H1 (cell line): ENCODE measurements around the gene ALPG. TPM values are rescaled to one million over a fixed set of nuclear protein-coding genes. Genes with fewer than 3 reads are reported as not detected.
A peak's percentile ranks its signal among the peaks of the same experiment; 100 is the strongest.
"Not testable (repeated sequence)": the region's sequence is repeated elsewhere in the genome, so short reads cannot be mapped to it uniquely, and the experiment has no call there.

Experiments
- CTCF ChIA-PET: fragments of 300-600 bp; sonication (Branson Sonifier 250); formaldehyde crosslinking; loops from one replicate; lab custom pipeline; 2021; ENCODE audit not compliant: partially characterized antibody; lab: Charles Lee
- POLR2A ChIA-PET: fragments of 300-600 bp; sonication (Branson Sonifier 250); formaldehyde crosslinking; loops from one replicate; lab custom pipeline; 2021; ENCODE audit warnings: inconsistent platforms; ENCODE audit not compliant: partially characterized antibody; lab: Charles Lee
- DNase-seq, 2 experiments: peaks; one replicate each; pipeline versions ENCODE4 v3.0.0 to v3.0.0-alpha.2; 2010 to 2022; ENCODE audit warnings: low spot score in 2 of 2, low read depth in 1 of 2, mixed read lengths in 1 of 2
- FAIRE-seq: peaks from 2 replicates; lab custom pipeline; 2011; peaks lifted over from hg19 to GRCh38; lab: Jason Lieb, UNC
- H2AFZ ChIP-seq: 2 replicates; pipeline ENCODE4 v1.8.1; 2012; ENCODE audit warnings: low read length, inconsistent platforms
- H2AK5ac ChIP-seq: 2 replicates; pipeline ENCODE4 v1.6.1; 2013; ENCODE audit warnings: low read depth, low read length
- H2BK120ac ChIP-seq: replicated peaks from 2 replicates; pipeline ENCODE3; 2013; ENCODE audit warnings: low read depth, low read length, inconsistent platforms
- H2BK12ac ChIP-seq: 2 replicates; pipeline ENCODE4 v1.6.1; 2013; ENCODE audit warnings: low read depth, low read length
- H2BK15ac ChIP-seq: 2 replicates; pipeline ENCODE4 v1.6.1; 2013; ENCODE audit warnings: low read length
- H2BK20ac ChIP-seq: 2 replicates; pipeline ENCODE4 v1.6.1; 2013; ENCODE audit warnings: low read length
- H2BK5ac ChIP-seq: 2 replicates; pipeline ENCODE4 v1.6.1; 2013; ENCODE audit warnings: low read depth, low read length
- H3K14ac ChIP-seq: 2 replicates; pipeline ENCODE4 v1.6.1; 2013; ENCODE audit warnings: inconsistent platforms; ENCODE audit not compliant: insufficient read length
- H3K18ac ChIP-seq: 2 replicates; pipeline ENCODE4 v1.6.1; 2013; ENCODE audit warnings: low read length; ENCODE audit errors: extremely low read depth
- H3K23ac ChIP-seq: 2 replicates; pipeline ENCODE4 v1.6.1; 2013; ENCODE audit warnings: inconsistent platforms; ENCODE audit not compliant: insufficient read length
- H3K23me2 ChIP-seq: 2 replicates; pipeline ENCODE4 v1.6.1; 2013; ENCODE audit warnings: low read depth, low read length
- H3K27ac ChIP-seq: 2 replicates; pipeline ENCODE4 v1.6.1; 2011; ENCODE audit warnings: low read depth, low read length, inconsistent platforms
- H3K27me3 ChIP-seq, 4 experiments: replicated peaks in 1 of 4; 1 replicate in 1 of 4; 2 replicates in 3 of 4; pipeline versions ENCODE4 v1.6.1 to v1.8.1; 2011 to 2013; ENCODE audit warnings: low read length in 3 of 4, mild to moderate bottlenecking in 3 of 4, inconsistent platforms in 2 of 4, mixed read lengths in 2 of 4, moderate library complexity in 1 of 4; ENCODE audit not compliant: control insufficient read depth in 3 of 4, insufficient read depth in 3 of 4; ENCODE audit errors: extremely low read depth in 1 of 4
- H3K36me3 ChIP-seq, 4 experiments: 2 replicates each; pipeline versions ENCODE4 v1.6.1 to v1.8.1; 2011 to 2013; ENCODE audit warnings: mild to moderate bottlenecking in 4 of 4, low read length in 3 of 4, moderate library complexity in 2 of 4, control low read depth in 1 of 4, inconsistent platforms in 1 of 4; ENCODE audit not compliant: insufficient read depth in 4 of 4, control insufficient read depth in 2 of 4
- H3K4ac ChIP-seq: replicated peaks from 2 replicates; pipeline ENCODE3; 2013; ENCODE audit warnings: low read length, low read depth, mixed read lengths, inconsistent platforms; ENCODE audit not compliant: insufficient read length
- H3K4me1 ChIP-seq, 4 experiments: replicated peaks in 1 of 4; 1 replicate in 1 of 4; 2 replicates in 3 of 4; pipeline versions ENCODE4 v1.6.1 to v1.8.1; 2011 to 2013; ENCODE audit warnings: low read length in 3 of 4, inconsistent platforms in 2 of 4, mixed read lengths in 1 of 4; ENCODE audit not compliant: insufficient read depth in 4 of 4, control insufficient read depth in 3 of 4
- H3K4me2 ChIP-seq, 2 experiments: 2 replicates each; pipeline versions ENCODE4 v1.6.1 to v1.8.1; 2011 to 2013; ENCODE audit warnings: low read depth in 2 of 2, low read length in 2 of 2, control low read depth in 1 of 2, inconsistent platforms in 1 of 2, mild to moderate bottlenecking in 1 of 2; ENCODE audit not compliant: insufficient read depth in 1 of 2
- H3K4me3 ChIP-seq, 4 experiments: fragments of 200-600, 300-600 bp in 1 of 4; sonication (generic), shearing (Covaris generic), sonication (Bioruptor Twin) in 1 of 4; 2 replicates each; pipeline versions ENCODE4 v1.5.1 to v1.8.1; 2011 to 2016; ENCODE audit warnings: low read length in 4 of 4, low read depth in 3 of 4, control low read depth in 2 of 4, inconsistent platforms in 2 of 4, mild to moderate bottlenecking in 2 of 4, mixed read lengths in 1 of 4, moderate library complexity in 1 of 4; ENCODE audit not compliant: insufficient read depth in 2 of 4; ENCODE audit errors: extremely low read depth in 1 of 4
- H3K56ac ChIP-seq: replicated peaks from 2 replicates; pipeline ENCODE3; 2013; ENCODE audit warnings: low read depth, mild to moderate bottlenecking, mixed read lengths, low read length, inconsistent platforms; ENCODE audit not compliant: insufficient read length
- H3K79me1 ChIP-seq: 2 replicates; pipeline ENCODE4 v1.6.1; 2013; ENCODE audit warnings: low read depth, low read length, control low read depth
- H3K79me2 ChIP-seq, 2 experiments: 2 replicates each; pipeline versions ENCODE4 v1.6.1 to v1.8.1; 2012 to 2013; ENCODE audit warnings: low read length in 2 of 2, mild to moderate bottlenecking in 2 of 2, inconsistent platforms in 1 of 2; ENCODE audit not compliant: insufficient read depth in 2 of 2, control insufficient read depth in 1 of 2
- H3K9ac ChIP-seq, 4 experiments: replicated peaks in 1 of 4; 1 replicate in 1 of 4; 2 replicates in 3 of 4; pipeline versions ENCODE4 v1.6.1 to v1.8.1; 2011 to 2013; ENCODE audit warnings: low read depth in 3 of 4, low read length in 3 of 4, control low read depth in 2 of 4, mild to moderate bottlenecking in 2 of 4, moderate library complexity in 2 of 4, inconsistent platforms in 1 of 4; ENCODE audit errors: extremely low read depth in 1 of 4
- H3K9me3 ChIP-seq, 2 experiments: 2 replicates each; pipeline versions ENCODE4 v1.6.1 to v1.8.1; 2012 to 2013; ENCODE audit warnings: mild to moderate bottlenecking in 2 of 2, moderate library complexity in 2 of 2, control low read depth in 1 of 2, inconsistent platforms in 1 of 2, low read depth in 1 of 2, low read length in 1 of 2, mixed read lengths in 1 of 2; ENCODE audit not compliant: insufficient read depth in 2 of 2
- H4K20me1 ChIP-seq, 2 experiments: replicated peaks in 1 of 2; 2 replicates each; pipeline versions ENCODE3 to v1.8.1; 2011 to 2013; ENCODE audit warnings: inconsistent platforms in 2 of 2, low read length in 2 of 2, mild to moderate bottlenecking in 1 of 2; ENCODE audit not compliant: insufficient read depth in 2 of 2, control insufficient read depth in 1 of 2
- H4K5ac ChIP-seq: 2 replicates; pipeline ENCODE4 v1.6.1; 2013; ENCODE audit warnings: low read length, low read depth, mixed read lengths, inconsistent platforms; ENCODE audit not compliant: insufficient read length
- H4K8ac ChIP-seq: 2 replicates; pipeline ENCODE4 v1.8.0; 2013; ENCODE audit warnings: mild to moderate bottlenecking, moderate library complexity, low read length, inconsistent platforms; ENCODE audit not compliant: insufficient read depth; ENCODE audit errors: extremely low read depth
- H4K91ac ChIP-seq: replicated peaks from 2 replicates; pipeline ENCODE3; 2013; ENCODE audit warnings: low read length, mixed read lengths, inconsistent platforms; ENCODE audit not compliant: insufficient read length
- GABPA ChIP-seq: IDR thresholded peaks from 2 replicates; pipeline ENCODE4 v1.6.1; 2011; ENCODE audit warnings: mild to moderate bottlenecking, low read length, moderate library complexity, borderline replicate concordance; ENCODE audit not compliant: insufficient read depth
- RAD21 ChIP-seq, 2 experiments: IDR thresholded peaks in 1 of 2; conservative IDR thresholded peaks in 1 of 2; 2 replicates each; pipeline ENCODE4 v1.6.1; 2011; ENCODE audit warnings: low read depth in 2 of 2, low read length in 2 of 2, improper control_type of control experiment in 1 of 2, inconsistent platforms in 1 of 2, mild to moderate bottlenecking in 1 of 2, moderate library complexity in 1 of 2
- TBP ChIP-seq: IDR thresholded peaks from 2 replicates; pipeline ENCODE4 v1.6.1; 2011; ENCODE audit warnings: low read depth, low read length, improper control_type of control experiment
- whole genome bisulfite sequencing, 2 experiments: shearing (Covaris generic) in 1 of 2; methylation state at CpG; one replicate each; pipeline versions ENCODE4 v1.1.6 to v1.1.7; 2013 to 2015; ENCODE audit warnings: low lambda C conversion rate in 2 of 2, mixed read lengths in 2 of 2, inconsistent platforms in 1 of 2, low coverage in 1 of 2, missing lambda C conversion rate in 1 of 2; ENCODE audit not compliant: insufficient replicate concordance in 2 of 2, insufficient coverage in 1 of 2, insufficient read length in 1 of 2; ENCODE audit errors: extremely low coverage in 1 of 2, missing lambda C conversion rate in 1 of 2; 5-methylcytosine and 5-hydroxymethylcytosine counted together
- polyA plus RNA-seq, 7 experiments: library from polyadenylated mRNA; depleted of rRNA in 3 of 7; stranded (reverse) in 5 of 7; unstranded in 2 of 7; fragments of >200 nt in 5 of 7; fragments of 200-250 nt in 2 of 7; gene quantifications; 1 replicate in 5 of 7; 2 replicates in 1 of 7; 4 replicates in 1 of 7; pipeline versions ENCODE4 v1.2.1 to v1.2.3, GENCODE V29; 2011 to 2013; ENCODE audit warnings: missing spikeins in 2 of 7, mixed read lengths in 2 of 7
- total RNA-seq: library from RNA; stranded (reverse); fragmentation: NEBNext Ultra II Directional; extraction: Animal tissue kit (Norgen Biotek cat#: 25700); gene quantifications from 2 replicates; pipeline ENCODE4 v1.2.1, GENCODE V29; 2021
- TF ChIP-seq, protein P1 (sequence below): IDR thresholded peaks from 2 replicates; pipeline ENCODE4 v1.6.1; 2012; ENCODE audit warnings: low read length, inconsistent platforms
- TF ChIP-seq, protein P2 (sequence below), 3 experiments: IDR thresholded peaks; 1 replicate in 2 of 3; 2 replicates in 1 of 3; pipeline versions ENCODE4 v1.5.1 to v1.6.1; 2011; ENCODE audit warnings: low read length in 3 of 3, mild to moderate bottlenecking in 3 of 3, inconsistent platforms in 2 of 3, low read depth in 1 of 3, moderate library complexity in 1 of 3; ENCODE audit not compliant: insufficient read depth in 1 of 3; ENCODE audit errors: control extremely low read depth in 1 of 3

The ALPG gene
- total and polyA plus RNA-seq, 2 of the 8 experiments (the other 6 are each of a cell fraction or from before 2014, with no cell fraction given): 0.56 to 2.1 TPM

DNA sequence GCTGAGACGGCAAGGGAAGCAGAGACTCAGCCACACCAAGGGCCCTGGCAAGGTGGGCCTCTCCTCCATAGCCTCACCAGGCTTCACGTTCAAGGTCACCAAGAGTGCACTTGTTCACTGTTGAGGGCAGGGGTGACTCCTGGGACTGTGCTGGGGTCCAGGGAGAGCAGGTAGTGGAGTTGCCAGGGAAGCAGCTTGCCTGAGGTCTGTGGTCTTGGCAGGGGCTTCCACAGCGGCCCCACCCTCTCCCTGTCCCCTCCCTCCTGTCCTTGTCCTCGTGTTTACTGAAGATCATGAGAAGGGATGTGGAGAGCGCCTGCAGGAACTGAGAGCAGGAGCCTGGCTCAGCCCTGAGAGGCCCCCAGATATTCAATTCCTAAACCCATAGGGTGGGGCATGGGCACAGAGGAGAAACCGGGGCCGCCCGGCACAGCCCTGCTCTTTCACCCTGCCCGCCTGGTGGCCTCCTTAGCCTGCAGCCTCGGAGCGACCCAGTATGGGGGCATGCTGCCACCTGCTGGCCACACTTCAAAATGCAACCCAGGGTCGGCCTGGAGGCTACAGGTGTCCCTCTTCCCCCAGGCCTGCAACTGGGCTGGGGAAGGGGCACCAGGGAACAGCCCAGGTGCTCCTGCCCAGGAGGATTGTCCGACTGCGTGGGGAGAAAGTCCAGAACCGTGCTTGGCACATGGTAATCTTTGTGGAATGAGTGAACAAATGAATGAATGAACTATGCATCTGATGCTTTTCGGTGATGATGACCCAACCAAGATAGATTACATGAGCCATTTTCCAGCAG lies 33.8 kb downstream of the ALPG start:
- not testable (repeated sequence) for H3K23me2 ChIP-seq, H3K27ac ChIP-seq, H3K27me3 ChIP-seq, H4K5ac ChIP-seq, H3K4me3 ChIP-seq, H2AK5ac ChIP-seq, H3K36me3 ChIP-seq, H3K9me3 ChIP-seq, H3K4me1 ChIP-seq, H3K56ac ChIP-seq, H3K14ac ChIP-seq, H3K4ac ChIP-seq, H3K79me2 ChIP-seq, H2AFZ ChIP-seq, H3K79me1 ChIP-seq, H3K4me2 ChIP-seq, H2BK20ac ChIP-seq, H4K20me1 ChIP-seq, H2BK12ac ChIP-seq, H3K9ac ChIP-seq, H4K8ac ChIP-seq, H4K91ac ChIP-seq, H3K18ac ChIP-seq, H2BK5ac ChIP-seq, H2BK120ac ChIP-seq, H2BK15ac ChIP-seq, H3K23ac ChIP-seq
- peak; percentile 62 to 100 for DNase-seq
- TF ChIP-seq, protein P1, sequence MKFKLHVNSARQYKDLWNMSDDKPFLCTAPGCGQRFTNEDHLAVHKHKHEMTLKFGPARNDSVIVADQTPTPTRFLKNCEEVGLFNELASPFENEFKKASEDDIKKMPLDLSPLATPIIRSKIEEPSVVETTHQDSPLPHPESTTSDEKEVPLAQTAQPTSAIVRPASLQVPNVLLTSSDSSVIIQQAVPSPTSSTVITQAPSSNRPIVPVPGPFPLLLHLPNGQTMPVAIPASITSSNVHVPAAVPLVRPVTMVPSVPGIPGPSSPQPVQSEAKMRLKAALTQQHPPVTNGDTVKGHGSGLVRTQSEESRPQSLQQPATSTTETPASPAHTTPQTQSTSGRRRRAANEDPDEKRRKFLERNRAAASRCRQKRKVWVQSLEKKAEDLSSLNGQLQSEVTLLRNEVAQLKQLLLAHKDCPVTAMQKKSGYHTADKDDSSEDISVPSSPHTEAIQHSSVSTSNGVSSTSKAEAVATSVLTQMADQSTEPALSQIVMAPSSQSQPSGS: 0 out of 2 replicates have a peak, but pooled peaks have one; percentile 23
- TF ChIP-seq RAD21 (IDR thresholded peaks at IDR 0.05 in 1 of 2, conservative IDR thresholded peaks at IDR 0.05 in 1 of 2; ENCODE audit: low read depth in 2 of 2, low read length in 2 of 2) (peak; percentile 93 to 94), GABPA (0 out of 2 replicates have a peak, but pooled peaks have one; percentile 46), TBP (peak; percentile 34; the same call in 1 of the 2 replicates)
- TF ChIP-seq, protein P2, sequence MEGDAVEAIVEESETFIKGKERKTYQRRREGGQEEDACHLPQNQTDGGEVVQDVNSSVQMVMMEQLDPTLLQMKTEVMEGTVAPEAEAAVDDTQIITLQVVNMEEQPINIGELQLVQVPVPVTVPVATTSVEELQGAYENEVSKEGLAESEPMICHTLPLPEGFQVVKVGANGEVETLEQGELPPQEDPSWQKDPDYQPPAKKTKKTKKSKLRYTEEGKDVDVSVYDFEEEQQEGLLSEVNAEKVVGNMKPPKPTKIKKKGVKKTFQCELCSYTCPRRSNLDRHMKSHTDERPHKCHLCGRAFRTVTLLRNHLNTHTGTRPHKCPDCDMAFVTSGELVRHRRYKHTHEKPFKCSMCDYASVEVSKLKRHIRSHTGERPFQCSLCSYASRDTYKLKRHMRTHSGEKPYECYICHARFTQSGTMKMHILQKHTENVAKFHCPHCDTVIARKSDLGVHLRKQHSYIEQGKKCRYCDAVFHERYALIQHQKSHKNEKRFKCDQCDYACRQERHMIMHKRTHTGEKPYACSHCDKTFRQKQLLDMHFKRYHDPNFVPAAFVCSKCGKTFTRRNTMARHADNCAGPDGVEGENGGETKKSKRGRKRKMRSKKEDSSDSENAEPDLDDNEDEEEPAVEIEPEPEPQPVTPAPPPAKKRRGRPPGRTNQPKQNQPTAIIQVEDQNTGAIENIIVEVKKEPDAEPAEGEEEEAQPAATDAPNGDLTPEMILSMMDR (IDR thresholded peaks at IDR 0.05; ENCODE audit: control extremely low read depth in 1 of 3, insufficient read depth in 1 of 3, low read depth in 1 of 3, low read length in 3 of 3): peak in 2 of 3 experiments; percentile 88 to 95; a peak in 3 of 4 replicates
- ChIA-PET CTCF (interaction anchor here (0.6 to 4.9 kb wide), 38 partner anchors 10 to 658 kb away, joined by 3 to 68 read pairs (median 6); partner anchors contain the start of genes ALPP and CHRND), POLR2A (interaction anchor here (1.2 to 1.7 kb wide), 4 partner anchors 23 to 72 kb away, joined by 3 to 6 read pairs (median 4); no protein-coding TSS in a partner anchor)
- FAIRE-seq: peak; percentile 13
- WGBS, 2 experiments: 21% methylated on average over 11 of the region's 16 CpGs; no CpG with 5 or more reads in 1 of the 2 experiments
